SJSA1 (cell line): ENCODE data around the gene AGAP9. TPM values are rescaled to one million over a fixed set of nuclear protein-coding genes. Genes with fewer than 3 reads are reported as not detected.
"Not testable (repeated sequence)": the region's sequence is repeated elsewhere in the genome, so short reads cannot be mapped to it uniquely, and the experiment has no call there.

Experiments
- DNase-seq, 2 experiments: peaks; one replicate each; pipeline ENCODE4 v3.0.0-alpha.2; 2015 to 2020; ENCODE audit warnings: low spot score in 2 of 2, low read depth in 1 of 2
- H3K27ac ChIP-seq: fragments of 250-450 bp; sonication (Bioruptor Pico); 2 replicates; pipeline ENCODE4 v1.5.1; 2020; ENCODE audit warnings: mild to moderate bottlenecking, moderate library complexity
- H3K27me3 ChIP-seq: fragments of 250-450 bp; sonication (Bioruptor Pico); replicated peaks from 2 replicates; pipeline ENCODE4 v1.5.1; 2020; ENCODE audit warnings: mild to moderate bottlenecking, moderate library complexity
- H3K36me3 ChIP-seq: fragments of 250-450 bp; sonication (Bioruptor Pico); 2 replicates; pipeline ENCODE4 v1.5.1; 2020; ENCODE audit warnings: mild to moderate bottlenecking
- H3K4me1 ChIP-seq: fragments of 250-450 bp; sonication (Bioruptor Pico); replicated peaks from 2 replicates; pipeline ENCODE4 v1.6.1; 2021; ENCODE audit warnings: mild to moderate bottlenecking
- H3K4me3 ChIP-seq: fragments of 250-450 bp; sonication (Bioruptor Pico); 2 replicates; pipeline ENCODE4 v1.5.1; 2020; ENCODE audit warnings: mild to moderate bottlenecking
- H3K9me3 ChIP-seq: fragments of 250-450 bp; sonication (Bioruptor Pico); replicated peaks from 2 replicates; pipeline ENCODE4 v1.5.1; 2020; ENCODE audit warnings: mild to moderate bottlenecking
- total RNA-seq: library from RNA; depleted of rRNA; stranded (reverse); fragments of >200 nt; shearing (Covaris generic); gene quantifications from 2 replicates; pipeline ENCODE4 v1.2.3, GENCODE V29; 2014; rRNA removed

The AGAP9 gene
- total RNA-seq = 1.0 and 2.0 TPM in 2 replicates

GRCh38 chr10:47523475-47523874, at the start of gene AGAP9:
Gene AGAP9, minus strand, starts transcription at chr10:47523638. Its CDS starts 112 bp downstream, at chr10:47523526.
- H3K4me1 ChIP-seq, H3K4me3 ChIP-seq, DNase-seq, H3K36me3 ChIP-seq, H3K27ac ChIP-seq, H3K27me3 ChIP-seq, H3K9me3 ChIP-seq: not testable (repeated sequence)

DNA sequence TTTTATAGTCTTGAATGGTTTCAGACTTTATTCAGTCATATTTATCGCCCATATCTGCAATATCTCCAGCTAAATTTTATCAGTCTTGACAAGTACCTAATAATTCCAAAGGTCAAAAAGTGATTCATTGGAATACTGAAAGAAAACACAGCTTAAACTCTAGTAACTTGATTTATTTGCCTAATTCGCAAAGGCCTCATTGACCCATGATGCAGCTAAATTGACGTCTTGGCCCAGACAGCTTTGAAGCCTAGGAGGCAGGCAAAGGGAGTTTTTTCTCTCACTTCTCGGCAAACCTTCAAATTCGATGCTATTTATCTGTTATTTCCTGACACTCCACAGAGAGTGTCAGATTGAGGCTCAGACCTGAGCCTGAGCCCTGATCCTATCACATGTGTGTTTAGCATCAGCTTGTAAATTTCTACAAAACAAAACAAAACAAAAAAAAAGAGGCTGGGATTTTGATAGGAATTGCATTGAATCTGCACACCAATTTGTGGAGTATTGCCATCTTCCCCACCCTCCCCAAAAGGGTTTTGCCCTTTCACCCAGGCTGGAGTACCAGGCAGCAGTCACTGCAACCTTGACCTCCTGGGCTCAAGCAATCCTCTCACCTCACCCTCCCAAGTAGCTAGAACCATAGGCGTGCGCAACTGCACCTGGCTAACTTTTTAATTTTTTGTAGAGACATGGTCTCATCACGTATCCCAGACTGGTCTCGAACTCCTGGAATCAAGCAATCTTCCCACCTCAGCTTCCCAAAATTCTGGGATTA, 47.9 kb upstream of the AGAP9 start:
- not testable (repeated sequence) for H3K36me3 ChIP-seq, DNase-seq, H3K4me1 ChIP-seq, H3K4me3 ChIP-seq, H3K9me3 ChIP-seq, H3K27ac ChIP-seq, H3K27me3 ChIP-seq

- DNase-seq, H3K27ac ChIP-seq, H3K27me3 ChIP-seq, H3K36me3 ChIP-seq, H3K9me3 ChIP-seq, H3K4me3 ChIP-seq, H3K4me1 ChIP-seq: not testable (repeated sequence)
Observed at GRCh38 chr10:47566757-47567156, 43.3 kb upstream of the AGAP9 start.

DNA sequence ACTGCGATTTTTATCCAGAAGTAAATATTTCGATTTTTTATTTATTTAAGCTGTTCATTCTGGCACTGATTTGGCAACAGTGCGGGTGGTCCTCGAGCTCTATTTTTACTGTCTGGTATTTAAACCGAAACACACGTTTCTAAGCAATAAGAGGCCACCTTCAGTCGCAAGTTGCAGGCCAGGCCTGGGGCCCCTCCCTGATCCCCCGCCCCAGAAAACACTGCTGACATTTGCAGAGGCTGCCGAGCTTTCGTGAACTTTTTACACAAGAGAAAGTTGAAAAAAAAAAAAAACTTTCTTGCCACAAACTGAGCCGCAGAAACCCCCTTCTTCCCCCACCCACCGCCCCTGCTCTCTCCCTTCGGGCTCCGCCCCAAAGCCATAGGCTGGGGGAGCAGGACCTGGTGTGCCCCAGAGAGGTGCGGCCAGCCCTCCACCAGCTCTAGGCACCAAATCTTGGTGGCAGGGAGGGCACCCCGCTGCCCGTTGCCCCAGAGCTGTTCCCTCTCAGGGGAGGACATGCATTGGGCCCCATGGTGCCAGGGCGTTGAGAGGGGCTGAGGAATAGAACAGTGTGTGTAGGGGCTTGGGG, 42.8 kb upstream of the AGAP9 start:
- not testable (repeated sequence) for H3K9me3 ChIP-seq, H3K4me3 ChIP-seq, H3K36me3 ChIP-seq, H3K4me1 ChIP-seq, H3K27me3 ChIP-seq, H3K27ac ChIP-seq
- peak; percentile 44 to 71 for DNase-seq

DNA sequence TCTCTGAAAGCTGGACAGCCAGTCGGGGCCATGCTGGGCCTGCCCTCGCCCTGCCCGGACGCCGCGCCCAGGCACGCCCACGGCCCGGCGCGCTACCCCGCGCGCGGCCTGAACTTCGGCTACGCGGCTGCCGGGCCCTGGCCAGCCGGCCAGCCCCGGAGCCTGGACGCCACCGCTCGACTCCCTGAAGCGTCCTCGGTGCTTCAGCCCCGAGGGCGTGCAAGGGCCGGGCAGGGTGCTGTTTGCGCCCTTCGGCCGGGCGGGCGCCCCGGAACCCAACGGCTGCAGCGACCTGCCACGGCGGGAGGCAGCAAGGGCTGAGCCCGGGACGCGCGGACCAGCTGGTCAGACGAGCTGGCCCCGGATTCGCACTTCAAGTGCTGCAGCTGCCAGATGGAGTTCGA, 42.1 kb upstream of the AGAP9 start:
- H3K4me3 ChIP-seq, H3K27ac ChIP-seq, H3K27me3 ChIP-seq, H3K9me3 ChIP-seq, H3K36me3 ChIP-seq, H3K4me1 ChIP-seq: not testable (repeated sequence)
- peak; percentile 2 to 44 for DNase-seq

- not testable (repeated sequence) for H3K4me1 ChIP-seq, H3K27ac ChIP-seq, H3K27me3 ChIP-seq, H3K9me3 ChIP-seq, H3K36me3 ChIP-seq, H3K4me3 ChIP-seq
- DNase-seq = peak in 1 of 2 experiments; percentile 31
Observed at GRCh38 chr10:47564953-47565352, 41.5 kb upstream of the AGAP9 start.

GRCh38 chr10:47564318-47564717, 40.9 kb upstream of the AGAP9 start:
- not testable (repeated sequence) for H3K36me3 ChIP-seq, H3K4me3 ChIP-seq, H3K9me3 ChIP-seq, H3K27me3 ChIP-seq, DNase-seq, H3K27ac ChIP-seq, H3K4me1 ChIP-seq

GRCh38 chr10:47560452-47560851, 37.0 kb upstream of the AGAP9 start:
- peak; percentile 36 to 64 for DNase-seq
- H3K4me1 ChIP-seq, H3K9me3 ChIP-seq, H3K27me3 ChIP-seq, H3K36me3 ChIP-seq, H3K4me3 ChIP-seq, H3K27ac ChIP-seq: not testable (repeated sequence)

DNA sequence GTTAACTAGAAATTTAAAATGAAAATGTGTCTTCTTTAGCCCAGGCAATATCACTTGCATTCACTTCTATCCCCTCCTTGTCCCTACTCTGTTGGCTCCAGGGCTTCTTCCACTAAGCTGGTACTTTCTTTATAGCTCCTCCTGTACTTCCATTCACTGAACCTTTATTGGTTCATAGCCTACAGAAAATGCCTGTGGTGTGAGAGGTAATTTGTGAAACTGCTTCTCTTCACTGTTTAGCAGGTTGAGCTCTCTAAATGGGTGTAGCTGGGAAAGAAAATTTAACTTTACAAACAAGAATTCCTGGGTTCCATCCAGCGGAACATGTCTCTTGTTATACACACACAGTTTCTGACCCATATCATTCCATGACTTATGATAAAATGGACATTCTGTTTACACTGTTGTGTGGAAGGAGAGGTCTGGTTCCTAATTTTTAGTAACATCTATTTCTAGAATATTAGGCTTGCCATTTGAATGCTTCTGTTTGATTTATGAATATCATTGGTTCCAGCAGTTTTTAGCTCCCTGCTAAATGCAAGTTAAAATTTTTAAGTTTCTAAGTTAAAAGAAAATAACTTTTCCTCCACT, 36.4 kb upstream of the AGAP9 start:
- H3K4me3 ChIP-seq, H3K36me3 ChIP-seq, H3K27me3 ChIP-seq, H3K4me1 ChIP-seq, H3K9me3 ChIP-seq: not testable (repeated sequence)
- peak in 1 of 2 experiments; percentile 62 for DNase-seq
- H3K27ac ChIP-seq = peak overlapping the region; percentile 78

GRCh38 chr10:47558109-47558508, 34.7 kb upstream of the AGAP9 start:
- H3K36me3 ChIP-seq, H3K4me1 ChIP-seq, H3K27me3 ChIP-seq, H3K4me3 ChIP-seq, H3K9me3 ChIP-seq: not testable (repeated sequence)
- peak; percentile 51 to 75 for DNase-seq
- H3K27ac ChIP-seq = peak overlapping the region; percentile 90

GRCh38 chr10:47557616-47558015, 34.2 kb upstream of the AGAP9 start:
- H3K4me1 ChIP-seq, H3K4me3 ChIP-seq, H3K27me3 ChIP-seq, H3K9me3 ChIP-seq, H3K36me3 ChIP-seq: not testable (repeated sequence)
- DNase-seq = peak in 1 of 2 experiments; percentile 19
- peak overlapping the region; percentile 90 for H3K27ac ChIP-seq

- H3K27me3 ChIP-seq, DNase-seq, H3K36me3 ChIP-seq, H3K4me3 ChIP-seq, H3K4me1 ChIP-seq, H3K9me3 ChIP-seq, H3K27ac ChIP-seq: not testable (repeated sequence)
Observed at GRCh38 chr10:47555334-47555733, 31.9 kb upstream of the AGAP9 start.

DNA sequence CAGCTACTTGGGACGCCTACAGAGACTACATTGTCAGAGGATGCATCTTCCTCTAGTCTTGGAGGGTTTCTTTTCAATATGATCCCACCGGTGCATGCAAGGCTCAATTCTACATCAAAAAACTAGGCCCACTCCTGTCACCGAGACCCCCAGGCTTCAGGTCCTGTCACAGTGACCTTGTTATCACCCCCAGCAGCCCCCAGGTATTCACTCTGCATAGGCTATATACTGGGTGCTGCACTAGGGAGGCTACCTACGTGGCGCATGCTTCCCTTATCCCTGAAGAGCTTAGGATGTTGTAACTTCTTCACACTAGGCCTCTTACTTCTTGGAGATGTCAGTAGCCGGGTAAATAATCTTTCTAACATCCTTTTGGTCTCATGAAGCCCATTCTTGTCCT, 31.1 kb upstream of the AGAP9 start:
- not testable (repeated sequence) for H3K36me3 ChIP-seq, H3K4me3 ChIP-seq, H3K4me1 ChIP-seq, H3K27ac ChIP-seq, H3K9me3 ChIP-seq, DNase-seq, H3K27me3 ChIP-seq

- H3K4me3 ChIP-seq, H3K27me3 ChIP-seq, H3K27ac ChIP-seq, H3K4me1 ChIP-seq, H3K9me3 ChIP-seq, H3K36me3 ChIP-seq: not testable (repeated sequence)
- DNase-seq = peak in 1 of 2 experiments; percentile 14
Observed at GRCh38 chr10:47553860-47554247, 30.4 kb upstream of the AGAP9 start.
